Glutamatergic neuron (in vitro differentiated cells): ENCODE data around the gene CTBP2. TPM values are rescaled to one million over a fixed set of nuclear protein-coding genes. Genes with fewer than 3 reads are reported as not detected.

Source experiments
- DNase-seq: peaks from one replicate; pipeline ENCODE4 v3.0.0; 2022
- H3K27ac Mint-ChIP-seq: one replicate; pipeline ENCODE4 v1.8.0; 2020; ENCODE audit warnings: mild to moderate bottlenecking, mixed read lengths, inconsistent platforms; ENCODE audit not compliant: unreplicated experiment
- H3K27me3 Mint-ChIP-seq: one replicate; pipeline ENCODE4 v1.8.0; 2020; ENCODE audit warnings: mild to moderate bottlenecking, moderate library complexity, mixed read lengths, inconsistent platforms; ENCODE audit not compliant: unreplicated experiment
- H3K36me3 Mint-ChIP-seq: one replicate; pipeline ENCODE4 v1.8.0; 2020; ENCODE audit warnings: mild to moderate bottlenecking, mixed read lengths, inconsistent platforms; ENCODE audit not compliant: unreplicated experiment
- H3K4me1 Mint-ChIP-seq: one replicate; pipeline ENCODE4 v1.8.0; 2020; ENCODE audit warnings: mild to moderate bottlenecking, low read depth, mixed read lengths, inconsistent platforms; ENCODE audit not compliant: unreplicated experiment
- H3K4me3 Mint-ChIP-seq: one replicate; pipeline ENCODE4 v1.8.0; 2020; ENCODE audit warnings: mild to moderate bottlenecking, mixed read lengths, inconsistent platforms; ENCODE audit not compliant: unreplicated experiment
- H3K9me3 Mint-ChIP-seq: one replicate; pipeline ENCODE4 v1.8.0; 2020; ENCODE audit warnings: mild to moderate bottlenecking, moderate library complexity, mixed read lengths, inconsistent platforms; ENCODE audit not compliant: unreplicated experiment
- total RNA-seq: library from RNA; stranded (reverse); fragmentation: NEBNext Ultra II Directional; extraction: Animal tissue kit (Norgen Biotek cat#: 25700); gene quantifications from one replicate; pipeline ENCODE4 v1.2.1, GENCODE V29; 2021; ENCODE audit not compliant: unreplicated experiment
- TF ChIP-seq, protein P1 (sequence below): fragments of 200-600 bp; sonication (generic); IDR thresholded peaks from one replicate; pipeline ENCODE4 v1.5.0; 2021; ENCODE audit not compliant: partially characterized antibody, unreplicated experiment

Gene CTBP2
- total RNA-seq, 1 donor from 2014 or later, result 174 TPM

GRCh38 chr10:125048094-125048864 is 112.1 kb downstream of the CTBP2 start:
- peak overlapping the region; percentile 86 for H3K27ac Mint-ChIP-seq
- TF ChIP-seq, protein P1, sequence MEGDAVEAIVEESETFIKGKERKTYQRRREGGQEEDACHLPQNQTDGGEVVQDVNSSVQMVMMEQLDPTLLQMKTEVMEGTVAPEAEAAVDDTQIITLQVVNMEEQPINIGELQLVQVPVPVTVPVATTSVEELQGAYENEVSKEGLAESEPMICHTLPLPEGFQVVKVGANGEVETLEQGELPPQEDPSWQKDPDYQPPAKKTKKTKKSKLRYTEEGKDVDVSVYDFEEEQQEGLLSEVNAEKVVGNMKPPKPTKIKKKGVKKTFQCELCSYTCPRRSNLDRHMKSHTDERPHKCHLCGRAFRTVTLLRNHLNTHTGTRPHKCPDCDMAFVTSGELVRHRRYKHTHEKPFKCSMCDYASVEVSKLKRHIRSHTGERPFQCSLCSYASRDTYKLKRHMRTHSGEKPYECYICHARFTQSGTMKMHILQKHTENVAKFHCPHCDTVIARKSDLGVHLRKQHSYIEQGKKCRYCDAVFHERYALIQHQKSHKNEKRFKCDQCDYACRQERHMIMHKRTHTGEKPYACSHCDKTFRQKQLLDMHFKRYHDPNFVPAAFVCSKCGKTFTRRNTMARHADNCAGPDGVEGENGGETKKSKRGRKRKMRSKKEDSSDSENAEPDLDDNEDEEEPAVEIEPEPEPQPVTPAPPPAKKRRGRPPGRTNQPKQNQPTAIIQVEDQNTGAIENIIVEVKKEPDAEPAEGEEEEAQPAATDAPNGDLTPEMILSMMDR, result peak; percentile 94
- H3K27me3 Mint-ChIP-seq, result peaks cover 13% of the 10 kb centered on the region
- H3K4me3 Mint-ChIP-seq, result peak overlapping the region; percentile 34
- H3K9me3 Mint-ChIP-seq, result peaks cover 16% of the 10 kb centered on the region
- peaks cover 49% of the 10 kb centered on the region for H3K4me1 Mint-ChIP-seq
- H3K36me3 Mint-ChIP-seq, result no peaks in the 10 kb centered on the region
- peak; percentile 97 for DNase-seq

- TF ChIP-seq, protein P1, result no peak
- peaks cover 13% of the 10 kb centered on the region for H3K9me3 Mint-ChIP-seq
- DNase-seq, result no peak
- H3K27ac Mint-ChIP-seq, result no peak overlapping the region
- no peaks in the 10 kb centered on the region for H3K36me3 Mint-ChIP-seq
- H3K27me3 Mint-ChIP-seq, result peaks cover 5% of the 10 kb centered on the region
- peaks cover 50% of the 10 kb centered on the region for H3K4me1 Mint-ChIP-seq
- no peak overlapping the region for H3K4me3 Mint-ChIP-seq
Measured at GRCh38 chr10:125043841-125044658, 116.3 kb downstream of the CTBP2 start.

DNA sequence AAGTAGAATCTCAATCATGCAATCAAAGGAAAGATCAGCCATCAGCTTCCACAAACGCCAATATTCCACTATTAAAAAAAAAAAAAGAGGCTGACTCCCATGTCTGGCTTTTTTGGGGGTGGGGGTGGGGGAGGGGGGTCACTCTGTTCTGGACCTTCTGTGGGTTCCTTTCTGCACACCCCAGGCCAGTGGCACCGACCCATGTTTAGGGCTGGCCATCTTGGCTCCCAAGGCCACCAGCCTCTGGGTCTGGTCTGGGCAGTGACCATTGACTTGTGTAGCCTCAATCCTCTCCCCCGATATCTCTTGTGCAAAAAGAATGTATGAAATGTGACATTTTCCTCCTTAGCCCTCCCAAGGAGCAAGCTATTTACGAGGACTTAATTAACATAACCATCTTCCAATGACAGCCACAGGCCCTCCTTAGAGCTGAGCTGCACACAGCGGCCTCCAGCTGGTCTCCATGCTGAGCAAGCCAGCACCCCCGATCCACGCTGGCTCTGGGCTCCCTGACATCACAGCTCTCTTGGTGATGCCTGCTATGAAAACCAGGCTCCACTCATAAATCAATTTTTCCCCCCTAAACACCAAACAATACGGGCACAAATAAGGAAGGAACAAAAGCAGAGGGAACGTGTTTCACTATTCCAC is 118.4 kb downstream of the CTBP2 start:
- H3K27ac Mint-ChIP-seq, result peak overlapping the region; percentile 13
- TF ChIP-seq, protein P1, result no peak

DNA sequence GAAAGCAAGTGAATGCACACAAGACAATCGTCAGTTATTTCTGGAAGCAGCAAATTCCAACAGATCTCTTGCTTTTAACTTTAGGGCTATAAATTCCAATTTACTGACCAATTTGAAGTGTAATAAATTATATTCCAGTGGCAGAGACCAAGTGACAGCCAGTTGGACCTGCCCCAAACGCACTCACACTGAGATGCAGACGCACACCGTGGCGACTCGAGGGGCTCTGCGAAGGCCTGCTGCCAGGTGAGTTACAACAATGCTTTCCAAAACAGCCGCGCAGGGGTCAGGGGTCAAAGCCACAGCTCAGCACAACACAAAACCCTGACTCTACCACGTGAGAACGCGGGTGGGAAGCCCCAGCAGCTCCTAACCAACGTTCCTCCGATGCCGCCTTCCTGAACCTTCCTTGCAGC is 121.0 kb downstream of the CTBP2 start:
- Mint-ChIP-seq H3K27me3 (peaks cover 7% of the 10 kb centered on the region), H3K9me3 (peaks cover 9% of the 10 kb centered on the region), H3K27ac (no peak overlapping the region), H3K36me3 (no peaks in the 10 kb centered on the region), H3K4me3 (no peak overlapping the region), H3K4me1 (peaks cover 49% of the 10 kb centered on the region)
- DNase-seq, result no peak
- TF ChIP-seq, protein P1, result no peak

More for the DNA sequence above, 118.4 kb downstream of the CTBP2 start:
- Mint-ChIP-seq H3K36me3 (no peaks in the 10 kb centered on the region), H3K9me3 (peaks cover 8% of the 10 kb centered on the region), H3K27me3 (peaks cover 3% of the 10 kb centered on the region), H3K4me3 (no peak overlapping the region), H3K4me1 (peaks cover 44% of the 10 kb centered on the region)
- DNase-seq, result no peak
